ENCODE results near the gene USP40. TPM values are rescaled to one million over a fixed set of nuclear protein-coding genes. Genes with fewer than 3 reads are reported as not detected.
A peak's percentile ranks its signal among the peaks of the same experiment; 100 is the strongest.

The USP40 gene
- total and polyA plus RNA-seq, 10 of the 15 experiments (the other 5 are each of a cell fraction or from before 2014, with no cell fraction given) = 3.4 to 20.8 (median 15.2) TPM

- ChIA-PET CTCF (interaction anchor here (0.7 to 1.7 kb wide), 4 partner anchors 8 to 276 kb away, joined by 3 to 10 read pairs (median 4); no protein-coding TSS in a partner anchor), SMC1A (ENCODE audit: uncharacterized antibody, unreplicated experiment) (interaction anchor here (0.7 to 4.1 kb wide), 5 partner anchors 9 to 30 kb away, joined by 3 to 14 read pairs (median 6); no protein-coding TSS in a partner anchor), POLR2A (no interaction called here), RAD21 (ENCODE audit: unreplicated experiment) (interaction anchor here (1.0 to 1.3 kb wide), 2 partner anchors 9 to 78 kb away, joined by 3 to 5 read pairs; no protein-coding TSS in a partner anchor)
- no peak for FAIRE-seq
- Histone ChIP-seq H3K9me3 (replicated peaks; ENCODE audit: control insufficient read depth, insufficient read depth, low read length) (no peaks in the 10 kb centered on the region), H3K4me1 (ENCODE audit: control insufficient read depth, insufficient read depth, low read length) (peaks cover 5% of the 10 kb centered on the region), H3K36me3 (ENCODE audit: control insufficient read depth in 2 of 2, insufficient read depth in 2 of 2, low read length in 1 of 2) (peaks cover 26 to 37% of the 10 kb centered on the region in 2 experiments), H3K4me2 (ENCODE audit: control insufficient read depth, insufficient read depth) (no peak overlapping the region), H3K4me3 (no peak overlapping the region), H3K27me3 (replicated peaks in 1 of 2; ENCODE audit: control insufficient read depth in 2 of 2, insufficient read depth in 2 of 2, low read length in 1 of 2) (no peaks in the 10 kb centered on the region), H2AFZ (ENCODE audit: control insufficient read depth, low read depth, low read length) (no peak overlapping the region), H3K79me2 (ENCODE audit: control insufficient read depth, insufficient read depth, low read length) (no peaks in the 10 kb centered on the region), H3K9ac (ENCODE audit: control insufficient read depth, insufficient read depth, low read length) (no peak overlapping the region), H4K20me1 (ENCODE audit: control insufficient read depth, insufficient read depth) (no peaks in the 10 kb centered on the region; the same call in 1 of the 2 replicates), H3K27ac (ENCODE audit: control insufficient read depth, insufficient read depth) (no peak overlapping the region)
- BruUV-seq (replicated peaks) = no TSS peak
- WGBS (ENCODE audit: insufficient coverage, insufficient replicate concordance, low lambda C conversion rate, missing lambda C conversion rate) = 83% methylated on average over 18 of the region's 18 CpGs
- in situ Hi-C loops (cut with MboI) = no loop called here
- TF ChIP-seq JUNB (IDR thresholded peaks at IDR 0.05) (no peak), SPI1 (IDR thresholded peaks at IDR 0.05; ENCODE audit: borderline replicate concordance, insufficient read depth, low read depth, low read length) (peak; percentile 59; the same call in 1 of the 2 replicates), CEBPB (IDR thresholded peaks at IDR 0.05; ENCODE audit: borderline replicate concordance in 1 of 2, low read depth in 2 of 2, low read length in 2 of 2) (no peak), SRF (IDR thresholded peaks at IDR 0.05; ENCODE audit: low read depth in 2 of 2, low read length in 2 of 2) (0 out of 4 replicates have a peak, but pooled peaks of 1 of the 2 experiments have one; percentile 16), ZBED1 (IDR thresholded peaks at IDR 0.05; ENCODE audit: borderline replicate concordance) (no peak), FOXM1 (IDR thresholded peaks at IDR 0.05; ENCODE audit: low read depth, low read length) (no peak), USF1 (IDR thresholded peaks at IDR 0.05; ENCODE audit: borderline replicate concordance, extremely low read length, insufficient read depth, low read depth, low read length) (no peak), ZZZ3 (IDR thresholded peaks at IDR 0.05; ENCODE audit: control insufficient read depth, insufficient read length, low read depth) (no peak), SMC3 (IDR thresholded peaks at IDR 0.05; ENCODE audit: borderline replicate concordance, low read length) (no peak), ZNF687 (IDR thresholded peaks at IDR 0.05) (no peak), CBX5 (IDR thresholded peaks at IDR 0.05; ENCODE audit: low read depth) (no peak)
- ATAC-seq = no peak
- intact Hi-C loops (cut with micrococcal nuclease; ENCODE audit: unreplicated experiment) = no loop called here
- DNase-seq (ENCODE audit: low read depth, low spot score) = no peak
Observed at GRCh38 chr2:233434666-233435330, 131.8 kb downstream of the USP40 start.

All from GM12878 (cell line).